HG03039 (cell line): ENCODE results near the gene CKM.
"Not testable (repeated sequence)": the region's sequence is repeated elsewhere in the genome, so short reads cannot be mapped to it uniquely, and the experiment has no call there.

Source experiments
- ATAC-seq: cut with Tn5 transposase; IDR thresholded peaks from one replicate; pipeline ENCODE4 v1.9.1; 2021; ENCODE audit warnings: mild to moderate bottlenecking, moderate library complexity; ENCODE audit not compliant: unreplicated experiment

Gene CKM

DNA sequence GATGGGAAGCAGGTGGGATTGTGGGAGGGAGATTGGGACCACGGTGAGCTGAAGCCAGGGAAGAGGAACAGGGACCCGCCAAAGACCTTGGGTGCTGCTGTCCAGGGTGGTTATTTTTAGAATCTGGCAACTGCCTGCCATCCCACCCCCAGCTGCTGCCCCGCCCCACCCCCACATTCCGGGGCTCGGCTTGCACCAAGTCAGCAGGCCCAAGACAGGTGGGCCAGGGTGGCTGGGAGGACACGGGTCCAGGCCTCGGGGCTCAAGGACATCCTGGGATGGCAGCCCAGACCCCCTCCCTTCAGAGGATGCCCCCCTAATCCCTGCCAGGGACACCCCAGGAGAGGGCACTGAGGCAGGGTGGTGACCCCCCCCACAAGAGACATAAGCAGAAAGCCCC lies 827 bp downstream of the CKM start:
- ATAC-seq: no peak

GRCh38 chr19:45320997-45321775 lies 1.5 kb downstream of the CKM start:
- no peak for ATAC-seq

- no peak for ATAC-seq
Observed at GRCh38 chr19:45315304-45315703, 7.4 kb downstream of the CKM start.

- ATAC-seq: no peak
Observed at GRCh38 chr19:45314708-45315245, 7.9 kb downstream of the CKM start.

DNA sequence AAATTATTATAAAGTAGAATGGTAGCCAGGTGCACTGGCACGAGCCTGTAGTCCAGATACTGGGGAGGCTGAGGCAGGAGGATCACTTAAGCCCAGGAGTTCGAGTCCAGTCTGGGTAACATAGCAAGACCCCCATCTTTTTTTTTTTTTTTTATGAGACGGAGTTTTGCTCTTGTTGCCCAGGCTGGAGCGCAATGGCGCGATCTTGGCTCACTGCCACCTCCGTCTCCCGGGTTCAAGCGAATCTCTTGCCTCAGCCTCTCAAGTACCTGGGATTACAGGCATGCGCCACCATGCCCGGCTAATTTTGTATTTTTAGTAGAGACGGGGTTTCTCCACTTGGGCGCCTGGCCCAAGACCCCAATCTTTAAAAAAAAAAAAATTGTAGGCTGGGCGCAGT lies 10.4 kb downstream of the CKM start:
- ATAC-seq: not testable (repeated sequence)

GRCh38 chr19:45311621-45312020 lies 11.1 kb downstream of the CKM start:
- no peak for ATAC-seq

- not testable (repeated sequence) for ATAC-seq
Observed at GRCh38 chr19:45309322-45309721, 13.4 kb downstream of the CKM start.

DNA sequence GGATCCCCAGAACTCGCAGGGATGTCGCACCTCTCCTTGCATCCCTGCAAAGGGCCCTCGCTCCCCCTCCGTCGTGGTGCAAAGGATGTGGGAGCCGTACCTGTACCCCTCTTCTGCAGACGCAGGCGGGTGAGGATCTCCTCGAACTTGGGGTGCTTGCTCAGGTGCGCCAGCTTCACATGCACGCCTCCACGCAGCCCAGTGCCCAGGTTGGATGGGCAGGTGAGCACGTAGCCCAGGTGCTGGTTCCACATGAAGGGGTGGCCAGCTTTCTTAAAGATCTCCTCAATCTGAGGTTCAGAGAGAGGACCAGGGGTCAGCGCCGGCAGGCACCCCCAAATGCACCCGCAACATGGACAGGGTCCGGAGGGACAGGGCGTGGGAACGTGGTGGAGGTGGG lies 15.3 kb downstream of the CKM start:
- no peak for ATAC-seq

GRCh38 chr19:45306518-45307027 lies 16.1 kb downstream of the CKM start:
- ATAC-seq: no peak

- ATAC-seq: no peak
Observed at GRCh38 chr19:45306040-45306439, 16.6 kb downstream of the CKM start.

GRCh38 chr19:45305421-45305820 lies 17.3 kb downstream of the CKM start:
- no peak for ATAC-seq

DNA sequence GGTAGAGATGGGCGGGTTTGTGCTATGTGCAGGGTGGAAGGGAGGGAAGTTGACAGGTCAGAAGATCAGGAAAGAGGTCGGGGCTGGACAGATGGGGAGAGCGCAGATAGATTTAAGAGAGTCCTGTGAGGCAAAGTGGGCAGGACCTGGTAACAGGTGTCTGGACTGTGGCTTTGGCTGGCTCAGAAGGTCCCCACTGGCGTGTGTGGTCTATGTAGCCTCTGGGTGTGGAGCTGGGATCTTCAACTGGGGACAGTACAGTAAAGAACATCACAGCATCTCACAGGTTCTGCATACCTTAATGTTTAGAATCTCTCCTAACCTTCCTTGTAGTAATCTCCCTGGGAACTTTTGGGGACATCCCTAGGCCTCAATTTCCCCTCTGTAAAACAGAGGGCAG lies 17.7 kb downstream of the CKM start:
- no peak for ATAC-seq

DNA sequence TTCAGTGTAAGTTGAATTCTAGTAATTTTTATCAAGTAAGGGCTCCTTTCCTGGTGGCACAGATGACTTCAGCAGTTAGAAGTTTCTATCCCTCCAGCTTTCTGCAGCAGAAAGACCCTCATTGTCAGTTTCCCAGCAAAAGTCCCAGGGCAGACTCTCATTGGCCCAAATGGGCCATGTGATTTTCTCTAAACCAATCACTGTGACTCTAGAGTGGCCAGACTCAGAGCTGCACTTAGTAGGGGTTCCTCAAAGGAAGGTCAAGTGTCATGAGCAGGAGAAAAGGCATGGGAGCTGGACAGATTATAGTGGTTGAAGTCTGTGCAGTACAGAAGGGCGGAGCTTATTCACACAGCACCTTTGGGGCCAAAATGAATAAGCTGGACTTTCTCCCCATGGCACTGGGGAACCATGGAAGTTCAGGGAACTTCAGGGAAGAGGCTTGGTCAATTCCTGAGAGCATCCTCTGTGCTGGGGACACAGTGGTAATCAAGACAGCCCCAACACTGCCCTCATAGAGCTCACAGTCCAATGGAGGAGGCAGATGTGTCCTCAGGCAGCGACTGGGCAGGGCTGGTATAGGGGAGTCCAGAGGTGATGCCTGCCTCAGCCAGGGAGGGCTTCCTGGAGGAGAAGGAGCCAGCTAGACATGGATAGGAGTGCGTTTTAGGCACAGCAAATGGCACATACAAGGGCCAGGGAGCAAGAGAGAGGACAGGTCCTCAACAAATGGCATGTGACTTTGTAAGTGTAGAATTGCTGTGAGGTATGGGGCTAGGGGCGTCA lies 18.3 kb downstream of the CKM start:
- no peak for ATAC-seq

DNA sequence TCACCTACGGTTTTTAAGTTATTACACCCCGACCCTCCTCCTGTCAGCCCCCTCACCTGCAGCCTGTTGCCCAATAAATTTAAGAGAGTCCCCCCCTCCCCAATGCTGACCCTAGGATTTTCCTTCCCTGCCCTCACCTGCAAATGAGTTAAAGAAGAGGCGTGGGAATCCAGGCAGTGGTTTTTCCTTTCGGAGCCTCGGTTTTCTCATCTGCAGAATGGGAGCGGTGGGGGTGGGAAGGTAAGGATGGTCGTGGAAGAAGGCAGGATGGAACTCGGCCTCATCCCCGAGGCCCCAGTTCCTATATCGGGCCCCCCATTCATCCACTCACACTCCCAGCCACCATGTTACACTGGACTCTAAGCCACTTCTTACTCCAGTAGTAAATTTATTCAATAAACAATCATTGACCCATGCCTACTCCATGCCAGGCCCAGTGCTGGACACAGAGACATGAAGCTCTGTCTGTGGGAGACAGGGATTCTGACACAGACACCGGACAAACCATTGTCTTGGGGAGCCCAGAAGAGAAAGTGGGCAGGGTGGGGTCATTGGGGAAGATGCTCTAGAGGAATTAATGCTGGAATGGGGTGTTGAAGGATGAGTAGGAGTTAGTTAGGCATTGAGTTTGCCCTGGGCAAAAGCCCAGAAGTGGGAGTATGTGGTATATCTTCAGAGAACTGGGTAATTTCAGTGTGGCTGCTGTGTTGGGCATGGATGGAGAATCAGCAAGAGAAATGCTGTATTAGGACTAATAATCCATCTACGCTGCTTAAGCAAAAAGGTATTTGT lies 19.2 kb downstream of the CKM start:
- no peak for ATAC-seq

GRCh38 chr19:45302416-45302815 lies 20.3 kb downstream of the CKM start:
- no peak for ATAC-seq

GRCh38 chr19:45299719-45300118 lies 23.0 kb downstream of the CKM start:
- ATAC-seq: no peak

- no peak for ATAC-seq
Observed at GRCh38 chr19:45298264-45298663, 24.4 kb downstream of the CKM start.

DNA sequence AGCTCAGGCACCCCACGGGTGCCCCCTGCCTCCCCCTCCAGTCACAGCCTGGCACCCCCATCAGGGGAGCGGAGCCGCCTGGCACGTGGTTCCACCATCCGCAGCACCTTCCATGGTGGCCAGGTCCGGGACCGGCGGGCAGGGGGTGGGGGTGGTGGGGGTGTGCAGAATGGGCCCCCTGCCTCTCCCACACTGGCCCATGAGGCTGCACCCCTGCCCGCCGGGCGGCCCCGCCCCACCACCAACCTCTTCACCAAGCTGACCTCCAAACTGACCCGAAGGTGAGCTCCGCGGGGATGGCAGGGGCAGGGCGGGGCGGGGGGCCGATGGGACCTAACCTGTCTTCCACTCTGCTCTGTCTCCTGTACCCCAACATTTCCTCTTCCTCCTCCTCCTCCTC lies 25.0 kb downstream of the CKM start:
- no peak for ATAC-seq

DNA sequence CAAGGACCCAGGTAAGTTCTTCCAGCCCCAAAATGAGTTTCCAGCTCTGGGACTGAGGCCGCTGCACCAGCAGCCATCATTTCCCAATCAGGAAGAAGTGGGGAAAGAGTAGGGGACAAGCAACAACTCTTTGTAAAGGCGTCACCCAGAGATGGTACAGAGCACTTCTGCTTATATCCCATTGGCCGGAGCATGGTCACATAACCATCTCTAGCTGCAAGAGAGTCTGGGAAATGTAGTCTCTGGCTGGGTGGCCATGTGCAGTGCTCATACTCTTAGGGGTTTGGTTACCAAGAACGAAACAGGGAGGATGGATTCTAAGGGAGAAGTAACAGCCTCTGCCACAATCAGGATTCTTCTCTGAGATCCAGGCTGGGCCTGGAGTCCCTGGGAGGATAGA lies 26.3 kb downstream of the CKM start:
- ATAC-seq: no peak

DNA sequence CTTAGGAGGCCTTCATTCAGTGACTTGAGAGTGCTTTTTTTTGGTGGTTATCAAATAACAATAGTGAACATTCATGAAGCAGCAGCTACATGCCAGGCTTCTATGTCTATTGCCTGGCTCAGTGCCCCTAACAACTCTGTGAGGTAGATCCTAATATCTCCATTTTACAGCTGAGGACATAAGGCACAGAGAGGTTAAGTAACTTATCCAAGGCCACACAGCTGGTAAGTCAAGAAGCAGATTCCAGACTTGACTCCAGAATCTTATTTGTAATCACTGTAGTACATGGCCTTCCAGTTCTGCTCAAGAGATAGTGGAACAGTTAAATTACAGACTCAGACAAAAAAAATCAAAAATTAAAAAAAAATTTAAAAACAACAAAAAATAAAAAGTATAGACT lies 26.8 kb downstream of the CKM start:
- no peak for ATAC-seq
